ENCODE results near the gene NPY4R2.
"Not testable (repeated sequence)": the region's sequence is repeated elsewhere in the genome, so short reads cannot be mapped to it uniquely, and the experiment has no call there.

DNA sequence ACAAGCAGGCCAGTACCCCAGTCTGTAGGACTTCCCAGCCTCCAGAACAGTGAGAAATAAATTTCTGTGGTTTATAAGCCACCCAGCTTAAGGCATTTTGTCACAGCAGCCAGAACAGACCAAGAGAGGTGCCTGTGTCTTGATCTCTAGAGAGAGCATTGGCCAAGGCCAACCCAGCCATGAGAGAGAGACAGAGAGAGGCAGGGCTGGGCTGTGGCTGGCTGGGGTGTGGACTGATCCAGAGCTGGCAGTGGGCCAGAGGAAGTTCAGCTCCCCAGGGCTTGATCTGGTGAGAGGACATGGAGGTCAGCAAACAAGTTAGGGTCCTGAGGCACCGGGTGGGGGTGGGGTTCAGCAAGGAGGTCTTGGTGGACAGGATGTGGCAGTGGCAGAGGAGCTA, 14.4 kb downstream of the NPY4R2 start:
- TF ChIP-seq, protein P1, sequence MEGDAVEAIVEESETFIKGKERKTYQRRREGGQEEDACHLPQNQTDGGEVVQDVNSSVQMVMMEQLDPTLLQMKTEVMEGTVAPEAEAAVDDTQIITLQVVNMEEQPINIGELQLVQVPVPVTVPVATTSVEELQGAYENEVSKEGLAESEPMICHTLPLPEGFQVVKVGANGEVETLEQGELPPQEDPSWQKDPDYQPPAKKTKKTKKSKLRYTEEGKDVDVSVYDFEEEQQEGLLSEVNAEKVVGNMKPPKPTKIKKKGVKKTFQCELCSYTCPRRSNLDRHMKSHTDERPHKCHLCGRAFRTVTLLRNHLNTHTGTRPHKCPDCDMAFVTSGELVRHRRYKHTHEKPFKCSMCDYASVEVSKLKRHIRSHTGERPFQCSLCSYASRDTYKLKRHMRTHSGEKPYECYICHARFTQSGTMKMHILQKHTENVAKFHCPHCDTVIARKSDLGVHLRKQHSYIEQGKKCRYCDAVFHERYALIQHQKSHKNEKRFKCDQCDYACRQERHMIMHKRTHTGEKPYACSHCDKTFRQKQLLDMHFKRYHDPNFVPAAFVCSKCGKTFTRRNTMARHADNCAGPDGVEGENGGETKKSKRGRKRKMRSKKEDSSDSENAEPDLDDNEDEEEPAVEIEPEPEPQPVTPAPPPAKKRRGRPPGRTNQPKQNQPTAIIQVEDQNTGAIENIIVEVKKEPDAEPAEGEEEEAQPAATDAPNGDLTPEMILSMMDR (IDR thresholded peaks at IDR 0.05; ENCODE audit: extremely low read depth in 1 of 2, insufficient read depth in 1 of 2, low read depth in 1 of 2, low read length in 2 of 2): not testable (repeated sequence)
- TF ChIP-seq EZH2 (IDR thresholded peaks at IDR 0.05; ENCODE audit: borderline replicate concordance, low read depth, low read length, severe bottlenecking): not testable (repeated sequence)

All from endothelial cell of umbilical vein (primary cell).